Measurements from ENCODE around the gene EZH2.

Gene EZH2

DNA sequence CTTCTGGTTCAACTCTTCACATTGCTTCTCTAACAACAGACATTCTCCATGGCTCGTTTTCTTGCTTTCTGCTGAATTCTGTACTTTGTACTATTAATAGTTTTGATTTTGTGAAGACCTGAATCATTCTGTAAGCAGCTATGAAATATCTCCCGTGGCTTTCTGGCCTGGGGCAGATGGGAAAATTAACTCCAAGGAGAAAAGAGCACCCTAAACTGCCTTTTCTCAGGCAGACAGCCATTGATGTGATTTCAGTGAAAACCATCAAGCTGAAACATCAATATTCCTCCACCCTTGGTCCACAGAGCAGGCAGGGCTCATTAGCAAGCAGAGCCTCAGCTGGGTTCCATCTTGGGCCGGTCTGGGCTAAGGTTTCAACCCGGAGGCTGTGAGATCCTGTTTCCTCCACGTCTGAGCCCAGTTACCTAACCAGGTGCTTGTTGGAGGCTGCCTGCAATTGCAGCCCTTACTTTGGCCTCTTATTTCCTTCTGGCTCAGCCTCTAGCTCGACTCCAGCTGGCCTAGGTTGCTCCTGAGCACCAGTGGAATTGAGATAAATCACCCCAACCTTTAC is 21.1 kb upstream of the EZH2 start:
- TF ChIP-seq, protein P1, sequence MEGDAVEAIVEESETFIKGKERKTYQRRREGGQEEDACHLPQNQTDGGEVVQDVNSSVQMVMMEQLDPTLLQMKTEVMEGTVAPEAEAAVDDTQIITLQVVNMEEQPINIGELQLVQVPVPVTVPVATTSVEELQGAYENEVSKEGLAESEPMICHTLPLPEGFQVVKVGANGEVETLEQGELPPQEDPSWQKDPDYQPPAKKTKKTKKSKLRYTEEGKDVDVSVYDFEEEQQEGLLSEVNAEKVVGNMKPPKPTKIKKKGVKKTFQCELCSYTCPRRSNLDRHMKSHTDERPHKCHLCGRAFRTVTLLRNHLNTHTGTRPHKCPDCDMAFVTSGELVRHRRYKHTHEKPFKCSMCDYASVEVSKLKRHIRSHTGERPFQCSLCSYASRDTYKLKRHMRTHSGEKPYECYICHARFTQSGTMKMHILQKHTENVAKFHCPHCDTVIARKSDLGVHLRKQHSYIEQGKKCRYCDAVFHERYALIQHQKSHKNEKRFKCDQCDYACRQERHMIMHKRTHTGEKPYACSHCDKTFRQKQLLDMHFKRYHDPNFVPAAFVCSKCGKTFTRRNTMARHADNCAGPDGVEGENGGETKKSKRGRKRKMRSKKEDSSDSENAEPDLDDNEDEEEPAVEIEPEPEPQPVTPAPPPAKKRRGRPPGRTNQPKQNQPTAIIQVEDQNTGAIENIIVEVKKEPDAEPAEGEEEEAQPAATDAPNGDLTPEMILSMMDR (IDR thresholded peaks at IDR 0.05; ENCODE audit: extremely low read depth, insufficient read depth, missing control alignments): no peak
- in situ Hi-C loops (cut with MboI; ENCODE audit: low pct_unique_long_range_greater_than_20kb, low sequenced_read_pairs, unreplicated experiment): no loop called here
- no peak for DNase-seq (ENCODE audit: low spot score)

DNA sequence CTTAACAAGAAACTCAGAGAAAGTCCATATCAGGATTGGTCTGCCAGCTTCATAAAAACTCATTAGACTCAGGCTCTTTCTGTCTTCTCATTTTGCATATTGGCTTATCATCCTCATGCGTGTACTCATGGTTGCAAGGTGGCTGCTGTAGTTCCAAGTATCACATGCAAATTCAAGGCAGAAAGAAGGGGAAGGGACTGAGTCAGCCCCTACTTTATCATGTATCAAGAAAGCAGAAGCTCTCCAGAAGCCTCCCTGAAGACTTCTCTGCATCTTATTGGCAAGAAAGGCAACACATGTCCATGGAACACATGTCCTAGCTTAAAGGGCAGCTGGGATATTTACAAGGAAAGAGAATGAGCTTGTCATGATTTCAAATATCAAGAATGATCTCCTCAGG is 19.4 kb upstream of the EZH2 start:
- TF ChIP-seq, protein P1 (IDR thresholded peaks at IDR 0.05; ENCODE audit: extremely low read depth, insufficient read depth, missing control alignments): no peak
- in situ Hi-C loops (cut with MboI; ENCODE audit: low pct_unique_long_range_greater_than_20kb, low sequenced_read_pairs, unreplicated experiment): no loop called here
- no peak for DNase-seq (ENCODE audit: low spot score)

DNA sequence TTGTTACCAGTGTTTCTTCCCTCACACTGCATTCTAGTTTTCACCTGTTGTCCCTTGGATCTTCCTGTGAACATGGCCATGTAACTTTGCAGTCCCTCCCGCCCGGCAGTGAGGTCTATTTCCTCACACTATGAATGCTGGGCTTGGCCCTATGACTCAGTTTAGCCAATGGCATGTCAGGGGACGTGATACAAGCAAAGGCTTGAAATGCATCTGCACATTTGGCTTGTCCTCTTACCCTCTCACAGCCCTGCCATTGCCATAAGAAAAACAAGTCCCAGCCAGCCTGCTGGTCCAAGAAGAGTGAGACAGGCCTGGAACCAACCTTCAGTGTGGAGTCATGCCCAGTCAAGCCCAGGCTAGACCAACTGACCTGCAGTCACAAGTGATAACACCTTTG is 17.1 kb upstream of the EZH2 start:
- in situ Hi-C loops (cut with MboI; ENCODE audit: low pct_unique_long_range_greater_than_20kb, low sequenced_read_pairs, unreplicated experiment): no loop called here
- no peak for DNase-seq (ENCODE audit: low spot score)
- TF ChIP-seq, protein P1 (IDR thresholded peaks at IDR 0.05; ENCODE audit: extremely low read depth, insufficient read depth, missing control alignments): no peak

DNA sequence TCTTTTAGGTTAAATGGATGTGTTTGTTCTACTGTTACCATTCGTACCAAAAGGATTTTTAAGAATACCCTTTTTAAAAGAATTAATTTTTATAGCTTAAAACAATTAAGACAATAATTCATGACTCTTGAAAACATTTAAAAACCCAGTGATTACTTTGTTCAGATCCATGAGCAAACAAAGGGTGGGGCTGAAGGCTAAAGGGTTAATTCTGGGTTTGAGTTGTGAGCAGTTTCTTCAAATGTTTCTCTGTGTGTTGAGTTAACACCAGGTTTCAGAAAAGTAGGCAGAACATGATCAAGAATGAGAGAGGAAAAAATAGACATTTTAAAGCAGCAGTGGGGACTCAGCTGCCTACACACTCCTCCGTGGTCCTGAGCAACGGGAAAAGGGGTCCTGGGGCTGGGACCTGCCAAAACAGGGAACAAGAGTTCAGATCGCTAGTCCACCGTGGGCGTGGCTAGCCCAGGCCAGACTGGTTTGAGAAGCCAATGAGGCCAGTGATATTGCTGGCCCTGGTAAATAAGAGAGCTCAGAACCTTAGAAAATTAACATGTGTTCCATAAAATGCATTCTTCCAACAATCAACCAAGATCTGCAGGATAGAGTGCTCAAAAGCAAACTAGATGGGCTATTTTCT is 14.9 kb upstream of the EZH2 start:
- no peak for DNase-seq (ENCODE audit: low spot score)
- in situ Hi-C loops (cut with MboI; ENCODE audit: low pct_unique_long_range_greater_than_20kb, low sequenced_read_pairs, unreplicated experiment): no loop called here
- TF ChIP-seq, protein P1 (IDR thresholded peaks at IDR 0.05; ENCODE audit: extremely low read depth, insufficient read depth, missing control alignments): no peak

DNA sequence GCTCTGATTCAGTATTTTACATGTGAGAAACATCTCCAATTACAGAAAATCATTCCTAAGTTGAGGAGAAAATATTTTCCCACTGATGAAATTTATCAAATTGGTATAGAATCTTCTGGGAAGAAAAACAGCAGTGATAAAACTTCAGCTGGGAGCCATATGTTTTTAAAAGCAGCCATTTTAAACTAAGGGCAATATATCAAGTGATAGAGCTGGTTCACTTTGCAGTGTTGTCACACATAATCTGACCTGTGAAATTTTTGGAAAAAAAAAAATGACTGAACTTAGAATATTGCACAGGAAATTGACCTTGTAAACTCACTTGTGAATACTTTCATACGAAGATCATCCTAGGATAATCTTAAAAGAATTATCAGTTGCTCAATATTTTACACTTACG is 10.5 kb upstream of the EZH2 start:
- no peak for DNase-seq (ENCODE audit: low spot score)
- in situ Hi-C loops (cut with MboI; ENCODE audit: low pct_unique_long_range_greater_than_20kb, low sequenced_read_pairs, unreplicated experiment): no loop called here
- TF ChIP-seq, protein P1 (IDR thresholded peaks at IDR 0.05; ENCODE audit: extremely low read depth, insufficient read depth, missing control alignments): no peak

DNA sequence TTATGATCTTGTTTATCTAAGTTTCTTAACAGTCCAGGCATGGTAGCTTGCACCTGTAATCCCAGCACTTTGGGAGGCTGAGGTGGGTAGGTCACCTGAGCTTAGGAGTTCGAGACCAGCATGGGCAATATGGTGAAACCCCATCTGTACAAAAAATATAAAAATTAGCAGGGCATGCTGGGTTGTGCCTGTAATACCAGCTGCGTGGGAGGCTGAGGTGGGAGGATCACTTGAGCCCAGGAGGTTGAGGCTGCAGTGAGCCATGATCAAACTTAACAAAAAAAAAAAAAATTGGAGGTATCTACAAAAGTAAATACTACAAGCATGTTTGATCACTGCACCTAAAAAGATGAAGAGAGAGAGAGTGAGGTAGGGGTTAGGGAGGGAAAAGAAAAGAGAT is 9.0 kb upstream of the EZH2 start:
- DNase-seq (ENCODE audit: low spot score): no peak
- in situ Hi-C loops (cut with MboI; ENCODE audit: low pct_unique_long_range_greater_than_20kb, low sequenced_read_pairs, unreplicated experiment): no loop called here
- TF ChIP-seq, protein P1 (IDR thresholded peaks at IDR 0.05; ENCODE audit: extremely low read depth, insufficient read depth, missing control alignments): no peak

Data from GM13977 (cell line).